ENCODE data around the gene TXNDC12. TPM values are rescaled to one million over a fixed set of nuclear protein-coding genes. Genes with fewer than 3 reads are reported as not detected.
"Not testable (repeated sequence)": the region's sequence is repeated elsewhere in the genome, so short reads cannot be mapped to it uniquely, and the experiment has no call there.

The TXNDC12 gene
- total RNA-seq, 2 donors from 2014 or later, result 23.1 to 24.4 TPM

GRCh38 chr1:52037402-52037814 is 17.6 kb downstream of the TXNDC12 start:
- no peak for ATAC-seq
- Mint-ChIP-seq H3K4me1 (peaks cover 6% of the 10 kb centered on the region), H3K36me3 (ENCODE audit: low read depth) (no peaks in the 10 kb centered on the region), H3K27ac (no peak overlapping the region), H3K27me3 (no peaks in the 10 kb centered on the region), H3K4me3 (no peak overlapping the region)
- DNase-seq, result no peak
- H3K9me3 ChIP-seq (ENCODE audit: control insufficient read depth, low read length, poor library complexity, severe bottlenecking), result no peaks in the 10 kb centered on the region

- Mint-ChIP-seq H3K4me3 (peak overlapping the region; percentile 93), H3K36me3 (ENCODE audit: low read depth) (peaks cover 2% of the 10 kb centered on the region), H3K27me3 (no peaks in the 10 kb centered on the region), H3K27ac (peak overlapping the region; percentile 95), H3K4me1 (peaks cover 28% of the 10 kb centered on the region)
- H3K9me3 ChIP-seq (ENCODE audit: control insufficient read depth, low read length, poor library complexity, severe bottlenecking), result no peaks in the 10 kb centered on the region
- no peak for DNase-seq
- ATAC-seq, result no peak
These were observed 21.0 kb downstream of the TXNDC12 start for GRCh38 chr1:52034050-52034384.

- peak; percentile 72 to 79 (median 77) for DNase-seq
- H3K27me3 Mint-ChIP-seq, result no peaks in the 10 kb centered on the region
- peaks cover 2% of the 10 kb centered on the region for H3K36me3 Mint-ChIP-seq (ENCODE audit: low read depth)
These were observed 21.6 kb downstream of the TXNDC12 start, which contains the start of gene KTI12 for GRCh38 chr1:52033190-52034049. Gene KTI12, minus strand, starts transcription at chr1:52033810. Its CDS starts 49 bp downstream, at chr1:52033761.

GRCh38 chr1:52032785-52033131 is 22.2 kb downstream of the TXNDC12 start:
- Mint-ChIP-seq H3K27ac (peak overlapping the region; percentile 95), H3K27me3 (no peaks in the 10 kb centered on the region), H3K36me3 (ENCODE audit: low read depth) (peaks cover 2% of the 10 kb centered on the region), H3K4me1 (peaks cover 28% of the 10 kb centered on the region), H3K4me3 (peak overlapping the region; percentile 93)
- DNase-seq, result no peak
- ATAC-seq, result no peak
- no peaks in the 10 kb centered on the region for H3K9me3 ChIP-seq (ENCODE audit: control insufficient read depth, low read length, poor library complexity, severe bottlenecking)

More at GRCh38 chr1:52033190-52034049, 21.6 kb downstream of the TXNDC12 start, which contains the start of gene KTI12:
- Mint-ChIP-seq H3K4me3 (peak within 1 kb of the TSS; percentile 93), H3K27ac (peak within 1 kb of the TSS; percentile 95), H3K4me1 (peaks cover 28% of the 10 kb centered on the region)
- no peaks in the 10 kb centered on the region for H3K9me3 ChIP-seq (ENCODE audit: control insufficient read depth, low read length, poor library complexity, severe bottlenecking)
- ATAC-seq, result peak; percentile 95

GRCh38 chr1:52032124-52032784 is 22.7 kb downstream of the TXNDC12 start:
- H3K4me1 Mint-ChIP-seq, result peaks cover 28% of the 10 kb centered on the region
- DNase-seq, result no peak
- peaks cover 2% of the 10 kb centered on the region for H3K36me3 Mint-ChIP-seq (ENCODE audit: low read depth)
- ATAC-seq, result no peak
- H3K9me3 ChIP-seq (ENCODE audit: control insufficient read depth, low read length, poor library complexity, severe bottlenecking), result no peaks in the 10 kb centered on the region
- peak overlapping the region; percentile 93 for H3K4me3 Mint-ChIP-seq
- peak overlapping the region; percentile 95 for H3K27ac Mint-ChIP-seq
- no peaks in the 10 kb centered on the region for H3K27me3 Mint-ChIP-seq

- not testable (repeated sequence) for ATAC-seq; H3K4me3 Mint-ChIP-seq; H3K36me3 Mint-ChIP-seq (ENCODE audit: low read depth); H3K9me3 ChIP-seq (ENCODE audit: control insufficient read depth, low read length, poor library complexity, severe bottlenecking); H3K27me3 Mint-ChIP-seq; DNase-seq
- Mint-ChIP-seq H3K4me1 (peaks cover 27% of the 10 kb centered on the region), H3K27ac (peak overlapping the region; percentile 45)
These were observed 26.2 kb downstream of the TXNDC12 start for GRCh38 chr1:52028839-52029238.

GRCh38 chr1:52028328-52028727 is 26.7 kb downstream of the TXNDC12 start:
- Mint-ChIP-seq H3K4me1 (peaks cover 27% of the 10 kb centered on the region), H3K36me3 (ENCODE audit: low read depth) (peaks cover 12% of the 10 kb centered on the region), H3K27me3 (no peaks in the 10 kb centered on the region), H3K4me3 (no peak overlapping the region), H3K27ac (no peak overlapping the region)
- H3K9me3 ChIP-seq (ENCODE audit: control insufficient read depth, low read length, poor library complexity, severe bottlenecking), result no peaks in the 10 kb centered on the region
- no peak for ATAC-seq
- no peak for DNase-seq

GRCh38 chr1:52026278-52026677 is 28.7 kb downstream of the TXNDC12 start:
- no peak overlapping the region for H3K27ac Mint-ChIP-seq
- DNase-seq (no peak), ATAC-seq (no peak)
- H3K27me3 Mint-ChIP-seq, result no peaks in the 10 kb centered on the region
- no peaks in the 10 kb centered on the region for H3K9me3 ChIP-seq (ENCODE audit: control insufficient read depth, low read length, poor library complexity, severe bottlenecking)
- H3K36me3 Mint-ChIP-seq (ENCODE audit: low read depth), result peaks cover 14% of the 10 kb centered on the region
- H3K4me3 Mint-ChIP-seq, result no peak overlapping the region
- H3K4me1 Mint-ChIP-seq, result peaks cover 15% of the 10 kb centered on the region

- Mint-ChIP-seq H3K36me3 (ENCODE audit: low read depth) (peaks cover 18% of the 10 kb centered on the region), H3K4me3 (no peak overlapping the region), H3K27me3 (no peaks in the 10 kb centered on the region), H3K27ac (no peak overlapping the region), H3K4me1 (peaks cover 2% of the 10 kb centered on the region)
- no peaks in the 10 kb centered on the region for H3K9me3 ChIP-seq (ENCODE audit: control insufficient read depth, low read length, poor library complexity, severe bottlenecking)
- no peak for ATAC-seq
- DNase-seq, result no peak
These were observed 32.9 kb downstream of the TXNDC12 start for GRCh38 chr1:52022133-52022532.

- ATAC-seq (no peak), DNase-seq (no peak)
- Mint-ChIP-seq H3K27me3 (peaks cover 18% of the 10 kb centered on the region), H3K27ac (no peak overlapping the region), H3K4me3 (no peak overlapping the region), H3K36me3 (ENCODE audit: low read depth) (no peaks in the 10 kb centered on the region), H3K4me1 (no peaks in the 10 kb centered on the region)
- no peaks in the 10 kb centered on the region for H3K9me3 ChIP-seq (ENCODE audit: control insufficient read depth, low read length, poor library complexity, severe bottlenecking)
These were observed 46.8 kb downstream of the TXNDC12 start for GRCh38 chr1:52008071-52008809.

- Mint-ChIP-seq H3K27me3 (peaks cover 24% of the 10 kb centered on the region), H3K4me1 (peaks cover 2% of the 10 kb centered on the region), H3K36me3 (ENCODE audit: low read depth) (no peaks in the 10 kb centered on the region), H3K4me3 (no peak overlapping the region), H3K27ac (no peak overlapping the region)
- ATAC-seq (no peak), DNase-seq (no peak)
- no peaks in the 10 kb centered on the region for H3K9me3 ChIP-seq (ENCODE audit: control insufficient read depth, low read length, poor library complexity, severe bottlenecking)
These were observed 47.6 kb downstream of the TXNDC12 start for GRCh38 chr1:52007215-52008002.

GRCh38 chr1:52006081-52006553 is 48.9 kb downstream of the TXNDC12 start:
- H3K4me1 Mint-ChIP-seq; H3K36me3 Mint-ChIP-seq (ENCODE audit: low read depth); H3K27ac Mint-ChIP-seq; DNase-seq; ATAC-seq; H3K4me3 Mint-ChIP-seq; H3K9me3 ChIP-seq (ENCODE audit: control insufficient read depth, low read length, poor library complexity, severe bottlenecking): not testable (repeated sequence)
- H3K27me3 Mint-ChIP-seq, result peaks cover 24% of the 10 kb centered on the region

Measured in T-helper 17 cell (primary cell).